H1 (cell line): Measurements from ENCODE around the gene JMJD7. TPM values are rescaled to one million over a fixed set of nuclear protein-coding genes. Genes with fewer than 3 reads are reported as not detected.
A peak's percentile ranks its signal among the peaks of the same experiment; 100 is the strongest.

ENCODE experiments used
- CTCF ChIA-PET: fragments of 300-600 bp; sonication (Branson Sonifier 250); formaldehyde crosslinking; loops from one replicate; lab custom pipeline; 2021; ENCODE audit not compliant: partially characterized antibody; lab: Charles Lee
- POLR2A ChIA-PET: fragments of 300-600 bp; sonication (Branson Sonifier 250); formaldehyde crosslinking; loops from one replicate; lab custom pipeline; 2021; ENCODE audit warnings: inconsistent platforms; ENCODE audit not compliant: partially characterized antibody; lab: Charles Lee
- DNase-seq, 2 experiments: peaks; one replicate each; pipeline versions ENCODE4 v3.0.0 to v3.0.0-alpha.2; 2010 to 2022; ENCODE audit warnings: low spot score in 2 of 2, low read depth in 1 of 2, mixed read lengths in 1 of 2
- FAIRE-seq: peaks from 2 replicates; lab custom pipeline; 2011; peaks lifted over from hg19 to GRCh38; lab: Jason Lieb, UNC
- H2AFZ ChIP-seq: 2 replicates; pipeline ENCODE4 v1.8.1; 2012; ENCODE audit warnings: low read length, inconsistent platforms
- H2AK5ac ChIP-seq: 2 replicates; pipeline ENCODE4 v1.6.1; 2013; ENCODE audit warnings: low read depth, low read length
- H2BK120ac ChIP-seq: replicated peaks from 2 replicates; pipeline ENCODE3; 2013; ENCODE audit warnings: low read depth, low read length, inconsistent platforms
- H2BK12ac ChIP-seq: 2 replicates; pipeline ENCODE4 v1.6.1; 2013; ENCODE audit warnings: low read depth, low read length
- H2BK15ac ChIP-seq: 2 replicates; pipeline ENCODE4 v1.6.1; 2013; ENCODE audit warnings: low read length
- H2BK20ac ChIP-seq: 2 replicates; pipeline ENCODE4 v1.6.1; 2013; ENCODE audit warnings: low read length
- H2BK5ac ChIP-seq: 2 replicates; pipeline ENCODE4 v1.6.1; 2013; ENCODE audit warnings: low read depth, low read length
- H3K14ac ChIP-seq: 2 replicates; pipeline ENCODE4 v1.6.1; 2013; ENCODE audit warnings: inconsistent platforms; ENCODE audit not compliant: insufficient read length
- H3K18ac ChIP-seq: 2 replicates; pipeline ENCODE4 v1.6.1; 2013; ENCODE audit warnings: low read length; ENCODE audit errors: extremely low read depth
- H3K23ac ChIP-seq: 2 replicates; pipeline ENCODE4 v1.6.1; 2013; ENCODE audit warnings: inconsistent platforms; ENCODE audit not compliant: insufficient read length
- H3K23me2 ChIP-seq: 2 replicates; pipeline ENCODE4 v1.6.1; 2013; ENCODE audit warnings: low read depth, low read length
- H3K27ac ChIP-seq: 2 replicates; pipeline ENCODE4 v1.6.1; 2011; ENCODE audit warnings: low read depth, low read length, inconsistent platforms
- H3K27me3 ChIP-seq, 4 experiments: replicated peaks in 1 of 4; 1 replicate in 1 of 4; 2 replicates in 3 of 4; pipeline versions ENCODE4 v1.6.1 to v1.8.1; 2011 to 2013; ENCODE audit warnings: low read length in 3 of 4, mild to moderate bottlenecking in 3 of 4, inconsistent platforms in 2 of 4, mixed read lengths in 2 of 4, moderate library complexity in 1 of 4; ENCODE audit not compliant: control insufficient read depth in 3 of 4, insufficient read depth in 3 of 4; ENCODE audit errors: extremely low read depth in 1 of 4
- H3K36me3 ChIP-seq, 4 experiments: 2 replicates each; pipeline versions ENCODE4 v1.6.1 to v1.8.1; 2011 to 2013; ENCODE audit warnings: mild to moderate bottlenecking in 4 of 4, low read length in 3 of 4, moderate library complexity in 2 of 4, control low read depth in 1 of 4, inconsistent platforms in 1 of 4; ENCODE audit not compliant: insufficient read depth in 4 of 4, control insufficient read depth in 2 of 4
- H3K4ac ChIP-seq: replicated peaks from 2 replicates; pipeline ENCODE3; 2013; ENCODE audit warnings: low read length, low read depth, mixed read lengths, inconsistent platforms; ENCODE audit not compliant: insufficient read length
- H3K4me1 ChIP-seq, 4 experiments: replicated peaks in 1 of 4; 1 replicate in 1 of 4; 2 replicates in 3 of 4; pipeline versions ENCODE4 v1.6.1 to v1.8.1; 2011 to 2013; ENCODE audit warnings: low read length in 3 of 4, inconsistent platforms in 2 of 4, mixed read lengths in 1 of 4; ENCODE audit not compliant: insufficient read depth in 4 of 4, control insufficient read depth in 3 of 4
- H3K4me2 ChIP-seq, 2 experiments: 2 replicates each; pipeline versions ENCODE4 v1.6.1 to v1.8.1; 2011 to 2013; ENCODE audit warnings: low read depth in 2 of 2, low read length in 2 of 2, control low read depth in 1 of 2, inconsistent platforms in 1 of 2, mild to moderate bottlenecking in 1 of 2; ENCODE audit not compliant: insufficient read depth in 1 of 2
- H3K4me3 ChIP-seq, 4 experiments: fragments of 200-600, 300-600 bp in 1 of 4; sonication (generic), shearing (Covaris generic), sonication (Bioruptor Twin) in 1 of 4; 2 replicates each; pipeline versions ENCODE4 v1.5.1 to v1.8.1; 2011 to 2016; ENCODE audit warnings: low read length in 4 of 4, low read depth in 3 of 4, control low read depth in 2 of 4, inconsistent platforms in 2 of 4, mild to moderate bottlenecking in 2 of 4, mixed read lengths in 1 of 4, moderate library complexity in 1 of 4; ENCODE audit not compliant: insufficient read depth in 2 of 4; ENCODE audit errors: extremely low read depth in 1 of 4
- H3K56ac ChIP-seq: replicated peaks from 2 replicates; pipeline ENCODE3; 2013; ENCODE audit warnings: low read depth, mild to moderate bottlenecking, mixed read lengths, low read length, inconsistent platforms; ENCODE audit not compliant: insufficient read length
- H3K79me1 ChIP-seq: 2 replicates; pipeline ENCODE4 v1.6.1; 2013; ENCODE audit warnings: low read depth, low read length, control low read depth
- H3K79me2 ChIP-seq, 2 experiments: 2 replicates each; pipeline versions ENCODE4 v1.6.1 to v1.8.1; 2012 to 2013; ENCODE audit warnings: low read length in 2 of 2, mild to moderate bottlenecking in 2 of 2, inconsistent platforms in 1 of 2; ENCODE audit not compliant: insufficient read depth in 2 of 2, control insufficient read depth in 1 of 2
- H3K9ac ChIP-seq, 4 experiments: replicated peaks in 1 of 4; 1 replicate in 1 of 4; 2 replicates in 3 of 4; pipeline versions ENCODE4 v1.6.1 to v1.8.1; 2011 to 2013; ENCODE audit warnings: low read depth in 3 of 4, low read length in 3 of 4, control low read depth in 2 of 4, mild to moderate bottlenecking in 2 of 4, moderate library complexity in 2 of 4, inconsistent platforms in 1 of 4; ENCODE audit errors: extremely low read depth in 1 of 4
- H3K9me3 ChIP-seq, 2 experiments: 2 replicates each; pipeline versions ENCODE4 v1.6.1 to v1.8.1; 2012 to 2013; ENCODE audit warnings: mild to moderate bottlenecking in 2 of 2, moderate library complexity in 2 of 2, control low read depth in 1 of 2, inconsistent platforms in 1 of 2, low read depth in 1 of 2, low read length in 1 of 2, mixed read lengths in 1 of 2; ENCODE audit not compliant: insufficient read depth in 2 of 2
- H4K20me1 ChIP-seq, 2 experiments: replicated peaks in 1 of 2; 2 replicates each; pipeline versions ENCODE3 to v1.8.1; 2011 to 2013; ENCODE audit warnings: inconsistent platforms in 2 of 2, low read length in 2 of 2, mild to moderate bottlenecking in 1 of 2; ENCODE audit not compliant: insufficient read depth in 2 of 2, control insufficient read depth in 1 of 2
- H4K5ac ChIP-seq: 2 replicates; pipeline ENCODE4 v1.6.1; 2013; ENCODE audit warnings: low read length, low read depth, mixed read lengths, inconsistent platforms; ENCODE audit not compliant: insufficient read length
- H4K8ac ChIP-seq: 2 replicates; pipeline ENCODE4 v1.8.0; 2013; ENCODE audit warnings: mild to moderate bottlenecking, moderate library complexity, low read length, inconsistent platforms; ENCODE audit not compliant: insufficient read depth; ENCODE audit errors: extremely low read depth
- H4K91ac ChIP-seq: replicated peaks from 2 replicates; pipeline ENCODE3; 2013; ENCODE audit warnings: low read length, mixed read lengths, inconsistent platforms; ENCODE audit not compliant: insufficient read length
- CTBP2 ChIP-seq: IDR thresholded peaks from 2 replicates; pipeline ENCODE4 v1.7.0; 2011; ENCODE audit warnings: borderline replicate concordance, mild to moderate bottlenecking, moderate library complexity, mixed read lengths, low read length; ENCODE audit not compliant: insufficient read depth, insufficient read length
- EGR1 ChIP-seq: IDR thresholded peaks from 2 replicates; pipeline ENCODE4 v1.6.1; 2011; ENCODE audit warnings: low read depth, low read length, borderline replicate concordance
- GTF2F1 ChIP-seq: IDR thresholded peaks from 2 replicates; pipeline ENCODE4 v1.6.1; 2012; ENCODE audit warnings: low read depth, low read length, improper control_type of control experiment, borderline replicate concordance
- POLR2AphosphoS5 ChIP-seq: IDR thresholded peaks from 2 replicates; pipeline ENCODE4 v1.6.1; 2011; ENCODE audit warnings: low read depth, low read length
- POU5F1 ChIP-seq: IDR thresholded peaks from 2 replicates; pipeline ENCODE4 v1.6.1; 2011; ENCODE audit warnings: low read depth, mild to moderate bottlenecking, low read length, moderate library complexity
- SAP30 ChIP-seq: fragments of 300-600 bp; sonication (generic); IDR thresholded peaks from 2 replicates; pipeline ENCODE4 v1.7.1; 2012; ENCODE audit warnings: low read length, moderate library complexity, mild to moderate bottlenecking, inconsistent platforms; ENCODE audit not compliant: insufficient read depth, insufficient replicate concordance
- SIN3A ChIP-seq, 2 experiments: IDR thresholded peaks in 1 of 2; conservative IDR thresholded peaks in 1 of 2; 2 replicates each; pipeline ENCODE4 v1.6.1; 2011 to 2012; ENCODE audit warnings: low read length in 2 of 2, improper control_type of control experiment in 1 of 2, low read depth in 1 of 2, mild to moderate bottlenecking in 1 of 2
- TAF1 ChIP-seq: IDR thresholded peaks from 2 replicates; pipeline ENCODE4 v1.6.1; 2011; ENCODE audit warnings: mild to moderate bottlenecking, low read depth, low read length
- TAF7 ChIP-seq: optimal IDR thresholded peaks from 2 replicates; pipeline ENCODE3; 2011; ENCODE audit warnings: low read depth, mild to moderate bottlenecking, inconsistent platforms, low read length, moderate library complexity, borderline replicate concordance
- YY1 ChIP-seq: IDR thresholded peaks from 2 replicates; pipeline ENCODE4 v1.6.1; 2011; ENCODE audit warnings: low read depth, mild to moderate bottlenecking, low read length
- polyA plus RNA-seq, 7 experiments: library from polyadenylated mRNA; depleted of rRNA in 3 of 7; stranded (reverse) in 5 of 7; unstranded in 2 of 7; fragments of >200 nt in 5 of 7; fragments of 200-250 nt in 2 of 7; gene quantifications; 1 replicate in 5 of 7; 2 replicates in 1 of 7; 4 replicates in 1 of 7; pipeline versions ENCODE4 v1.2.1 to v1.2.3, GENCODE V29; 2011 to 2013; ENCODE audit warnings: missing spikeins in 2 of 7, mixed read lengths in 2 of 7
- total RNA-seq: library from RNA; stranded (reverse); fragmentation: NEBNext Ultra II Directional; extraction: Animal tissue kit (Norgen Biotek cat#: 25700); gene quantifications from 2 replicates; pipeline ENCODE4 v1.2.1, GENCODE V29; 2021
- TF ChIP-seq, protein P1 (sequence below): IDR thresholded peaks from 2 replicates; pipeline ENCODE4 v1.6.1; 2011; ENCODE audit warnings: low read depth, mild to moderate bottlenecking, low read length; ENCODE audit not compliant: insufficient read depth
- TF ChIP-seq, protein P2 (sequence below): IDR thresholded peaks from 2 replicates; pipeline ENCODE4 v1.6.1; 2012; ENCODE audit warnings: low read length, inconsistent platforms

Gene JMJD7
- total and polyA plus RNA-seq, 2 of the 8 experiments (the other 6 are each of a cell fraction or from before 2014, with no cell fraction given), result 15.0 to 20.0 TPM

DNA sequence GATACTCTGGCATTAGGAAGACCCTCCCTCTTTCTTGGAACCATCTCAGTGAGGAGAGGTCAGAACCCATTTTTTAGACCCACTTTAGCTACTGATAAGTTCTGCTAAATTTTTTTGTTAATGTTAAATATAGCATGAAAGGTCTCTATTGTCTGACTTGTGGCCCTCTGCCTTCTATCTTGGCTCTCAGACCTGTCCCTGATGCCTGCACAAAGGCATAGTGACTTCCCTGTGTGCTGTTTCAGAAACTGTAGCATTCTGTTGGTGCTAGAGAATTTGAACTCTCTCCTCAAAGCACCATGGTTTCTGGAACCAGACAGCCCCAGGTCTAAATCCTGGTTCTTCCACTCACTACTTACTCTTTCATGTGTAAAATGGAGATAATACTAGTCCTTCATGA lies 38.2 kb upstream of the JMJD7 start:
- H3K18ac ChIP-seq, result no peak overlapping the region
- DNase-seq, result no peak
- FAIRE-seq, result no peak
- no peak overlapping the region for H3K4ac ChIP-seq
- H4K5ac ChIP-seq, result no peak overlapping the region
- no peak overlapping the region for H3K27ac ChIP-seq
- H4K20me1 ChIP-seq, result no peaks in the 10 kb centered on the region
- H3K4me2 ChIP-seq, result peak overlapping the region in 1 of 2 experiments; percentile 10; a peak in 1 of 4 replicates
- H3K79me1 ChIP-seq, result no peaks in the 10 kb centered on the region
- ChIA-PET POLR2A (interaction anchor here (0.6 to 5.1 kb wide), 2 partner anchors 13 to 15 kb away, joined by 4 to 24 read pairs; partner anchors contain the start of gene MAPKBP1), CTCF (interaction anchor here (0.6 to 6.1 kb wide), 7 partner anchors 9 to 186 kb away, joined by 3 to 60 read pairs (median 8); partner anchors contain the start of gene MAPKBP1)
- H2BK5ac ChIP-seq, result no peak overlapping the region
- no peak overlapping the region for H2AFZ ChIP-seq
- no peak overlapping the region for H2BK12ac ChIP-seq
- no peaks in the 10 kb centered on the region for H3K36me3 ChIP-seq
- H3K27me3 ChIP-seq, result no peaks in the 10 kb centered on the region
- H3K4me1 ChIP-seq, result peaks cover 6 to 19% (median 13%) of the 10 kb centered on the region in 4 experiments; a peak in 6 of 7 replicates
- no peak overlapping the region for H3K4me3 ChIP-seq
- H3K56ac ChIP-seq, result no peak overlapping the region
- no peak overlapping the region for H2BK120ac ChIP-seq
- no peaks in the 10 kb centered on the region for H3K23me2 ChIP-seq
- H2BK20ac ChIP-seq, result no peak overlapping the region
- no peak overlapping the region for H3K9ac ChIP-seq
- no peak overlapping the region for H4K91ac ChIP-seq
- H3K9me3 ChIP-seq, result no peaks in the 10 kb centered on the region
- no peak overlapping the region for H3K14ac ChIP-seq
- H2AK5ac ChIP-seq, result no peak overlapping the region
- H3K23ac ChIP-seq, result no peak overlapping the region
- peaks cover 0 to 3% of the 10 kb centered on the region in 2 experiments; a peak in 1 of 4 replicates for H3K79me2 ChIP-seq
- no peak overlapping the region for H4K8ac ChIP-seq
- H2BK15ac ChIP-seq, result no peak overlapping the region
- TF ChIP-seq GTF2F1, result no peak
- no peak for TF ChIP-seq CTBP2
- TF ChIP-seq, protein P1, sequence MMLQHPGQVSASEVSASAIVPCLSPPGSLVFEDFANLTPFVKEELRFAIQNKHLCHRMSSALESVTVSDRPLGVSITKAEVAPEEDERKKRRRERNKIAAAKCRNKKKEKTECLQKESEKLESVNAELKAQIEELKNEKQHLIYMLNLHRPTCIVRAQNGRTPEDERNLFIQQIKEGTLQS, result no peak
- TF ChIP-seq, protein P2, sequence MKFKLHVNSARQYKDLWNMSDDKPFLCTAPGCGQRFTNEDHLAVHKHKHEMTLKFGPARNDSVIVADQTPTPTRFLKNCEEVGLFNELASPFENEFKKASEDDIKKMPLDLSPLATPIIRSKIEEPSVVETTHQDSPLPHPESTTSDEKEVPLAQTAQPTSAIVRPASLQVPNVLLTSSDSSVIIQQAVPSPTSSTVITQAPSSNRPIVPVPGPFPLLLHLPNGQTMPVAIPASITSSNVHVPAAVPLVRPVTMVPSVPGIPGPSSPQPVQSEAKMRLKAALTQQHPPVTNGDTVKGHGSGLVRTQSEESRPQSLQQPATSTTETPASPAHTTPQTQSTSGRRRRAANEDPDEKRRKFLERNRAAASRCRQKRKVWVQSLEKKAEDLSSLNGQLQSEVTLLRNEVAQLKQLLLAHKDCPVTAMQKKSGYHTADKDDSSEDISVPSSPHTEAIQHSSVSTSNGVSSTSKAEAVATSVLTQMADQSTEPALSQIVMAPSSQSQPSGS, result no peak
- no peak for TF ChIP-seq EGR1
- no peak for TF ChIP-seq YY1
- no peak for TF ChIP-seq SIN3A (conservative IDR thresholded peaks at IDR 0.05 in 1 of 2, IDR thresholded peaks at IDR 0.05 in 1 of 2; ENCODE audit: low read depth in 1 of 2, low read length in 2 of 2)
- no peak for TF ChIP-seq SAP30
- TF ChIP-seq TAF1, result no peak
- no peak for TF ChIP-seq POU5F1
- TF ChIP-seq TAF7, result no peak
- TF ChIP-seq POLR2AphosphoS5, result no peak
